HG03460 (cell line): ENCODE results near the gene LIN7B.

Experiments
- ATAC-seq: cut with Tn5 transposase; IDR thresholded peaks from one replicate; pipeline ENCODE4 v1.9.1; 2021; ENCODE audit not compliant: unreplicated experiment

The LIN7B gene

DNA sequence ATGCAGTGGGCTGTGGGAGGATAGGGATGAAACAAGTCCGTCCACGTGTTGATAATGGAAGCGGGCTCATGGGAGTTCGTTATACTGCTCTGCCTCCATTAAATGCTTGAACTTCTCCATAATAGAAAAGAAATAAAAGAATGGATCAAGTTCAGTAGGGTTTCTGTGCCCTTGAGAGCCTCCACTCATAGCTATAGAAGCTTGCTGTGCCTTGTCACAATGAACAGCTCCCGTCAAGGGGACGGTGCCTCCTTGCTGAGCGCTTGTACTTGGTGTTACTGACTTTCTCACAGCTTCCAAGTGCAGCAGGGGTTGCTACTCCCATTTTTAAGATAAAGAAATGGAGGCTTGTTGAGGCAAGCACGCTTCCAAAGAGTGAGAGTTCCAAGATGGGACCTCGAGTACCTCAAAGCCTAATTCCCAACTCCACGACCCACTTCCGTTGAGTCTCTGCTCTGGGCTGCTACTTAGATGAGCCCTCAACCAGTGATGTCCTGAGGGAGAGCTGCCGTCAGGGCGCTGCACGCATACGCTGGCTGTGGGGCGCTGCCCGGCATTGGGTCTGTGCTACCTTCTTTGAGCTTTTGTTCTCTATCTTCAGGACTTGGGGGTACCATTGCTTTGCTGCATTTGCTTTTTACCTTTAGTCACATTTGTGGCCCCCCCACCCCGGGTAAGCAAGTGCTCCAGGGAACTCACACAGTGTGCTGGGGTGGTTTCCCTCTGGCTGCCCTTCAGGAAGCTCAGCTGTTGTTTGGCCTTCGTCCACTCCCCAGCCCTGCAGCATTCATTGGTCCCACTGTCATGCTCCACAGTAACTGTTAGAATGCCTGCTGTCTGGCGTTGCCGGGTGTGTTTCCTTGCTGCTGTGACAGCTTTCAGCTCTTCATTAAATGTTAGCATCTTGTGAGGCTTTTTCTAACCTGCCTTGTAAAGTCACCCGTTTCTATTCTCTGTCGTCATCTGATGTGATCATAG lies 19.4 kb upstream of the LIN7B start:
- no peak for ATAC-seq

- ATAC-seq = no peak
These were observed 16.5 kb upstream of the LIN7B start for GRCh38 chr19:49097453-49098288.

- no peak for ATAC-seq
These were observed 15.4 kb upstream of the LIN7B start for GRCh38 chr19:49098795-49099194.

GRCh38 chr19:49101160-49101559 lies 13.0 kb upstream of the LIN7B start:
- no peak for ATAC-seq

- no peak for ATAC-seq
These were observed 11.9 kb upstream of the LIN7B start for GRCh38 chr19:49102303-49102702.

GRCh38 chr19:49103331-49104085 lies 10.7 kb upstream of the LIN7B start:
- no peak for ATAC-seq

GRCh38 chr19:49104229-49104864 lies 9.8 kb upstream of the LIN7B start:
- no peak for ATAC-seq

DNA sequence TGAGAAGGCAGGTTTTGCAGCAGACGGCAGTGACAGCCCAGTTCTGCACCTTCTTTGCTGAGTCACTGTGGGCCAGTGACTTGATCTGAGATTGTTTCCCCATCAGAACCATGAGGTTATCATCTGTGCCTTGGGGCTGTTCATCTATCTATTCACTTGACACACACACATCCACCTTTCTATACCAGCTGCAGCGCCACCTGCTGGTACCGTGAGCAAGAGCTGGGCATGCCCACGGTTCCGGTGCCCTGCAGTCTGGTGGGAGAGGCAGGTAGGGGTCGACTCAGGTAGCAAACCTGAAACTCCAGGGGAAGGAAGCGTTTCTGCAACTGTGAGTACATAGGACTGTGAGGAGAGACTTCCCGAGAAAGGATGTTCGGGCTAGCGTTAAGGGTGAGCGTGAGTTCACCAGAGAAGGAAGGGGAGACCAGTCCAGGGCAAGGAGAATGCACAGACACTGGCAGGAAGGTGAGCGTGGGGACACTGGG lies 7.5 kb upstream of the LIN7B start:
- no peak for ATAC-seq

- no peak for ATAC-seq
These were observed 6.3 kb upstream of the LIN7B start for GRCh38 chr19:49107625-49108459.

DNA sequence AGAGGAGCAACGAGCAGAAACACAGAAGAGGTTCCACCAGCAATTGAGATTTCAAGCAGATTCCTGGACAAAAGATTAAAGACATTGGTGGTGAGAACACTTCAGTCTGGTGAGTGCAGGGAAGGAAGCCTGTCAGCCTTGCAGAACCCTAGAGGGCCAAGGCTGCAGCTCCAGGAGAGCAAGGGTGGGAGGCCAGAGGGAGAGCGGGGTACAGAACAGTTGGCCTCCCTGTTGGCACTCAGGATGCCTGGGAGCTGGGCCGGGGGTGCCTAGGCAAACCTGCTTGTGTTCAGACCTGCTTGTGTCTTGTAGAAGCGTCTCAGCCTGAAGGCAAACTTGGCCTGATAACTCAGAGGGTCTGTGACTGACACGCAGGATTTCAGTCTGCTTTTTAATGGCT lies 5.1 kb upstream of the LIN7B start:
- no peak for ATAC-seq

DNA sequence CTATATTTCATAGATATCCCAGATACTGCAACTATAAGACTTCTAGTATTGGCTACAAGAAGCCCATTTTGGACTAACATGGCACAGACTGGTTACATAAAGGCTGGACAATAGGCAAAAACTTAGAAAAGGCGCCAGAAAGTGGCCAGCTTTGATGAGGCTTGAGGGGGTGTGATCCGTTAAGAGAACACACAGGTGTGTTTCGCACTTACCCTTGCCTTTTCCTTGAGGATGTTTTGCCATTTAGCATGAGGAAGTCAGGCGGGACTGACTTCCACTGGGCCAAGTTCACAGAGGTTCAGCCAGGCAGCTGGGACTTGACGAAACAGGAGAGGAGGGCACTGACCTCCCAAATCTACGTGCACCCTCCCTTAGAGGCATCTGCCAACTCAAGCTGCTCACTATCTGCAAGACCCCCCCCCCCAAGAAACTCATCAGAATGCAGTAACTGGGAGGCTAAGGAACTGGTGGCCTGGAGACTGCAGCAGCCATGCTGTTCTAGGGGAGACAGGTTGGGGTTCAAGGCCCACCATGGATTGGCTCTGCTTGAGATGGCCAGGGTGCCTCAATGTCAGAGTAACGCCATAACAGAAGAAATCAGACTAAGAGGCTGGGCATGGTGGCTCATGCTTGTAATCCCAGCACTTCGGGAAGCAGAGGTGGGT lies 4.5 kb upstream of the LIN7B start:
- no peak for ATAC-seq

GRCh38 chr19:49110567-49110966 lies 3.6 kb upstream of the LIN7B start:
- ATAC-seq = no peak

DNA sequence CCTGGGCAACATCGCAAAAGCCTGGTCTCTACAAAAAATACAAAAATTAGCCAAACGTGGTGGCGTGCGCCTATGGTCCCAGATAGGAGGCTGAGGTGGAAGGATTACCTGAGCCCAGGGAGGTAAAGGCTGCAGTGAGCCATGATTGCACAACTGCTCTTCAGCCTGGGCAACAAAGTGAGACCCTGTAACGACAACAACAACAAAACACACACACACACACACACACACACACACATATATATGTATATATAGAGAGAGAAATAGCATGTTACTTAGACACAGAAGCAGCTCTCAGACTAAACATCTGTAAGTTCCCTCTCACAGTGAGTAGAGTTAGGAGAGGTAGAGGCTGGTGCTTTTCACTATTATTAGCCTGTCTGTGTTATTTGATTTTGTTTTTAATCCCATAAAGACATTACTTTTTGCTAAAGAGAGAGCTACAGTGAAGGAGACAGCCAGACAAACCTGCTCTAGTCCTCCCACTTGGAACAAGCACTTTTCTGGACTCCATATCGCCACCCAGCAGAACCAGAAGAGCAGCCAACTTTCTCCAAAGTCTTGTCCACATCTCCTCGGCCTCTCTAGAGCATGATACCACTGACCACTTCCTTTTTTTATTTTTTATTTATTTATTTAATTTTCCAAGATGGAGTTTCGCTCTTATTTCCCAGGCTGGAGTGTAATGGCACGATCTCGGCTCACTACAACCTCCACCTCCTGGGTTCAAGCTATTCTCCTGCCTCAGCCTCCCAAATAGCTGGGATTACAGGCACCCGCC lies 2.8 kb upstream of the LIN7B start:
- ATAC-seq = no peak

- ATAC-seq = no peak
These were observed 627 bp downstream of the LIN7B start for GRCh38 chr19:49114630-49115363.

DNA sequence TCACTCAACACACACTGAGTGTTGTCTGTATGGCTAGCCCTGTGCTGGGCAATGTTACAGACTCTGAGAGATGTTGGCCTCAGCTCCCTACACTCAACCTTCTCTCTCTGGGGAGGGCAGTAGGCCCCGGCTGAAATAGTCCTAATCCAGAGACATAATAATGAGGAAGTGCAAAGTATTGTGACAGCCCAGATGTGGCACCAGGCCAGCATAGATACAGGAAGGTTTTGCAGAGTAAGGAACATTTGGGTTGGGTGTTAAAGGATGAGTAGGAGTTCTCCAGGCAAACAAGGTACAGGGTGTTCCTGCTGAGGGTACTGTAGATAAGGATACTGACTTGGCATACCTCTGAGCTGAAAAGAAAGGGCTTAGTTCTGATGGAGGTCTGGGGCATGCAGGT lies 2.4 kb downstream of the LIN7B start:
- ATAC-seq = no peak

GRCh38 chr19:49117677-49118564 lies 3.8 kb downstream of the LIN7B start:
- ATAC-seq = no peak
